ENCODE data around the gene GTF2IRD1.

The GTF2IRD1 gene

DNA sequence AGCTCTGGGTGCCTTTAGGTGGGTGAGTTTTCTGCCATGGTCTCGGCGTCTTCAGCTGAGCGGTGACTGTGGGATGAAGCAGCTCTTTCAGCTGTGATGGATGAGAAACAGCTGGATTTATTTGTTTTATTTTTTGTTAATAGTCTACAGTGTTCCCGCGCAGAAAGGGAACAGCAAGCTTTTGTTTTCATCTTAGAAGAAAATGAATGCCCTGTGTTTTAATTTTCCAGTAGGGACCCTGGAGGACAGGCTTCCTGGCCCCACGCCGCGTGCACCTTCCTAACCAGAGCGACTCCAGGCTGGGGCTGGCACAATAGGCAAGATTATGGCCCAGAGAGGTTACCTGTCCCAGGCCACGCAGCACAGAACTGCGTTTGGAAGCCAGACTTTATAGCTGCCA, 57.6 kb downstream of the GTF2IRD1 start:
- Histone ChIP-seq H3K27ac (no peak overlapping the region), H3K9me3 (ENCODE audit: severe bottlenecking) (no peaks in the 10 kb centered on the region), H3K4me3 (ENCODE audit: low read depth, low read length) (no peak overlapping the region), H3K27me3 (ENCODE audit: insufficient read depth, low read depth, severe bottlenecking) (no peaks in the 10 kb centered on the region), H3K36me3 (peaks cover 92% of the 10 kb centered on the region)
- DNase-seq, result no peak
- TF ChIP-seq, protein P1, sequence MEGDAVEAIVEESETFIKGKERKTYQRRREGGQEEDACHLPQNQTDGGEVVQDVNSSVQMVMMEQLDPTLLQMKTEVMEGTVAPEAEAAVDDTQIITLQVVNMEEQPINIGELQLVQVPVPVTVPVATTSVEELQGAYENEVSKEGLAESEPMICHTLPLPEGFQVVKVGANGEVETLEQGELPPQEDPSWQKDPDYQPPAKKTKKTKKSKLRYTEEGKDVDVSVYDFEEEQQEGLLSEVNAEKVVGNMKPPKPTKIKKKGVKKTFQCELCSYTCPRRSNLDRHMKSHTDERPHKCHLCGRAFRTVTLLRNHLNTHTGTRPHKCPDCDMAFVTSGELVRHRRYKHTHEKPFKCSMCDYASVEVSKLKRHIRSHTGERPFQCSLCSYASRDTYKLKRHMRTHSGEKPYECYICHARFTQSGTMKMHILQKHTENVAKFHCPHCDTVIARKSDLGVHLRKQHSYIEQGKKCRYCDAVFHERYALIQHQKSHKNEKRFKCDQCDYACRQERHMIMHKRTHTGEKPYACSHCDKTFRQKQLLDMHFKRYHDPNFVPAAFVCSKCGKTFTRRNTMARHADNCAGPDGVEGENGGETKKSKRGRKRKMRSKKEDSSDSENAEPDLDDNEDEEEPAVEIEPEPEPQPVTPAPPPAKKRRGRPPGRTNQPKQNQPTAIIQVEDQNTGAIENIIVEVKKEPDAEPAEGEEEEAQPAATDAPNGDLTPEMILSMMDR (IDR thresholded peaks at IDR 0.05; ENCODE audit: low read depth, low read length), result no peak

DNA sequence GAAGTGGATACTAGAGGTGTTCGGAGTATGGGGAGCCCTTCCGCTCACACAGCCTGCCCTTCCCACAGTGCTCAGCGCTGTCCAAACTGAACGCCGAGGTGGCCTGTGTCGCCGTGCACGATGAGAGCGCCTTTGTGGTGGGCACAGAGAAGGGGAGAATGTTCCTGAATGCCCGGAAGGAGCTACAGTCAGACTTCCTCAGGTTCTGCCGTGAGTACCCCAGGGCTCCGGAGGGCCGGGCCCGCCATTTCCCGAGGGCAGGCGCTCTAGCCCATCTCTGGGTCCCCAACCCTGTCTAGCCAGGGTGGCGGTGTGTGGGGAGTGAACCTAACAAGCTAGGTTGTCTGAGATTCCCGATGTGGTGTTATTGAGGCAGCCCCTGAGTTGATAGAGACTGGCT, 59.1 kb downstream of the GTF2IRD1 start:
- TF ChIP-seq, protein P1 (IDR thresholded peaks at IDR 0.05; ENCODE audit: low read depth, low read length), result no peak
- no peaks in the 10 kb centered on the region for H3K9me3 ChIP-seq (ENCODE audit: severe bottlenecking)
- H3K27ac ChIP-seq, result no peak overlapping the region
- H3K36me3 ChIP-seq, result peaks cover 90% of the 10 kb centered on the region
- no peak overlapping the region for H3K4me3 ChIP-seq (ENCODE audit: low read depth, low read length)
- no peak for DNase-seq
- no peaks in the 10 kb centered on the region for H3K27me3 ChIP-seq (ENCODE audit: insufficient read depth, low read depth, severe bottlenecking)

DNA sequence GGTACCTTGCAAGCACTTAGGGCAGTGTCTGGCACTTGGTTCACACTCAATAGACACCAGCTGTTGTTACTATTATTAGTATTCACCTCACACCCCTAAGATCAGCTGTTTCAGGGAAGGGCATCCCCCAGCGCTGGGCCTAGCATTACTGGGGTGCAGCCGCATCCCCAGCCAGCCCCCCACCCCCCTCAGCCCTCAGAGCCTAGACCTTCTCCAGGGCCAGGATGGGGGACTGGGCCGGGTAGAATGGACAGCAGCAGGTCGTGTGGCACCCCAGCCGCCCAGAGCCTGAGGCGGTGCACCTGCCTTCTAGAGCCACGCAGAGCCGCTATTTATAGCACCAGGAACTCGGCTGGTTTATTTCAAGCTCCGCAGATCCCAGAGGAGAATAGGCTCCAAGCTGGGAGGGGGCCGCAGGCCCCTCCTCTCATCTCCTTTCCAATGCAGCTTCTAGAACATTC, 60.5 kb downstream of the GTF2IRD1 start:
- no peak for DNase-seq
- Histone ChIP-seq H3K27me3 (ENCODE audit: insufficient read depth, low read depth, severe bottlenecking) (no peaks in the 10 kb centered on the region), H3K27ac (no peak overlapping the region), H3K4me3 (ENCODE audit: low read depth, low read length) (no peak overlapping the region), H3K9me3 (ENCODE audit: severe bottlenecking) (no peaks in the 10 kb centered on the region), H3K36me3 (peaks cover 89% of the 10 kb centered on the region)
- TF ChIP-seq, protein P1 (IDR thresholded peaks at IDR 0.05; ENCODE audit: low read depth, low read length), result no peak

DNA sequence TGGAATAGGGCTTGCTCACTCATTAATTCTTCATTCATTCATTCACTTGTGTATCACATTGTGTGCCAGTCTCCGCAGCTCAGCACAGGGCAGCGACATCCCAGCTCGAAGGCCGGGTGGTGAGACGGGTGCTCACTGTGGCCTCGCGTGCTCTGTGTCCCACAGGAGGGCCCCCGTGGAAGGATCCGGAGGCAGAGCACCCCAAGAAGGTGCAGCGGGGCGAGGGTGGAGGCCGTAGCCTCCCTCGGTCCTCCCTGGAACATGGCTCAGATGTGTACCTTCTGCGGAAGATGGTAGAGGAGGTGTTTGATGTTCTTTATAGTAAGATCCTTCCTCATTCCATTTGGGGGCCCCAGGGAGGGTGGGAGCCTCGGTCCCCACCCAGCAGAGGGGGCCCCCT, 61.6 kb downstream of the GTF2IRD1 start:
- peaks cover 90% of the 10 kb centered on the region for H3K36me3 ChIP-seq
- DNase-seq, result no peak
- TF ChIP-seq, protein P1 (IDR thresholded peaks at IDR 0.05; ENCODE audit: low read depth, low read length), result no peak
- H3K4me3 ChIP-seq (ENCODE audit: low read depth, low read length), result no peak overlapping the region
- no peaks in the 10 kb centered on the region for H3K27me3 ChIP-seq (ENCODE audit: insufficient read depth, low read depth, severe bottlenecking)
- H3K9me3 ChIP-seq (ENCODE audit: severe bottlenecking), result no peaks in the 10 kb centered on the region
- no peak overlapping the region for H3K27ac ChIP-seq

DNA sequence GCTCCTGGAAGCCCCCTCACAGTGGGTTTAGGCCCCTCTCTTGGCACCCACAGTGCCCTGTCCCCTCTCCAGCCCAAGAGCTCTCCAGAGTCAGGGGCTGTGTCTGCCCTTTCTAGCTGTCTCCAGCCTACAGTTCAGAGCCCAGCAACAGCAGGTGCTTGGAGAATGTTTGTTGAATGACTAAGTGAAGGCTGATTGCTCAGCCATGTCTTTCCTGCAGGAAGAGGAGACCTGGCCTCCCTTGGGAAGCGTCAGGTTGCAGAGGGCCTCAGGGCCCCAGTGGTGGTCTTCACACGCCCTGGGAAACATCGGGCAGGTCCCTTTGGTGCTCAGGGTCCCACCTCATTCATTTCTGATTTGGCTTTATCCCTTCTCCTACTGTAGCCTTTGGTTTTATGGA, 62.5 kb downstream of the GTF2IRD1 start:
- H3K27me3 ChIP-seq (ENCODE audit: insufficient read depth, low read depth, severe bottlenecking), result no peaks in the 10 kb centered on the region
- no peak for DNase-seq
- TF ChIP-seq, protein P1 (IDR thresholded peaks at IDR 0.05; ENCODE audit: low read depth, low read length), result no peak

DNA sequence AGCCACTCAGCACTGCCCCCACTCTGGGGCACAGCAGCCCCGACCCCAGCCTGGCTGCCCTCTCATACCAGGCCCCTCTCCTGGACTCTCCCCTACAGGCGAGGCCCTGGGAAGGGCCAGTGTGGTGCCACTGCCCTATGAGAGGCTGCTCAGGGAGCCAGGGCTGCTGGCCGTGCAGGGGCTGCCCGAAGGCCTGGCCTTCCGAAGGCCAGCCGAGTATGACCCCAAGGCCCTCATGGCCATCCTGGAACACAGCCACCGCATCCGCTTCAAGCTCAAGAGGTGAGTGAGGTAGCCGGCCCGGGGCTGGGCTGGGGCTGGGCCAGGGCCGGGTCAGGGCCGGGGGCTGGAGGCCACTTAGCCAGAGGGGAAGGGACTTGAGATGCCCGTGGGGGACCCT, 64.3 kb downstream of the GTF2IRD1 start:
- no peaks in the 10 kb centered on the region for H3K9me3 ChIP-seq (ENCODE audit: severe bottlenecking)
- no peak overlapping the region for H3K4me3 ChIP-seq (ENCODE audit: low read depth, low read length)
- TF ChIP-seq, protein P1 (IDR thresholded peaks at IDR 0.05; ENCODE audit: low read depth, low read length), result no peak
- H3K27ac ChIP-seq, result no peak overlapping the region
- no peaks in the 10 kb centered on the region for H3K27me3 ChIP-seq (ENCODE audit: insufficient read depth, low read depth, severe bottlenecking)
- no peak for DNase-seq
- peaks cover 87% of the 10 kb centered on the region for H3K36me3 ChIP-seq

More for the DNA sequence above, 62.5 kb downstream of the GTF2IRD1 start:
- H3K4me3 ChIP-seq (ENCODE audit: low read depth, low read length), result no peak overlapping the region
- H3K36me3 ChIP-seq, result peaks cover 87% of the 10 kb centered on the region
- H3K27ac ChIP-seq, result no peak overlapping the region
- H3K9me3 ChIP-seq (ENCODE audit: severe bottlenecking), result no peaks in the 10 kb centered on the region

All from WERI-Rb-1 (cell line).